ENCODE data around the gene CELA2A. TPM values are rescaled to one million over a fixed set of nuclear protein-coding genes. Genes with fewer than 3 reads are reported as not detected.
"Not testable (repeated sequence)": the region's sequence is repeated elsewhere in the genome, so short reads cannot be mapped to it uniquely, and the experiment has no call there.

Gene CELA2A
- total and polyA plus RNA-seq, 8 donors: 360 to 20,184 (median 3,756) TPM

DNA sequence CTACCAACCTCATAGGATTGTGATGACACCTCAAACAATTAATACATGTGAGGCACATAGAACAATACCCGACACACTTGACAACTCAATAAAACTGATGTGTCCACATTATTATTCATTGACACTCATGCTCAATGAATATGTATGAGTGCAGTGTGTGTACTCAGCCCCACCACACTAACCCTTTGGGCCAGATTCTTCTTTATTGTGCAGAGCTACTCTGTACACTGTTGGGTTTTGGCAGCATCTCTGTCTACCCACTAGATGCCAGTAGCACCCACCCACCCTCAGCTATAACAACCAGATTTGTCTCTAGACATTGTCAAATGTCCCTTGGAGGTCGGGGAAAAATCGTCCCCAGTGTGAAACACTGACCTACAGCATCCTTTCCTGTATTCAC lies 57.4 kb downstream of the CELA2A start:
- Histone ChIP-seq H3K36me3 (no peaks in the 10 kb centered on the region), H3K27ac (no peak overlapping the region), H3K9me3 (no peaks in the 10 kb centered on the region), H3K4me3 (no peak overlapping the region), H3K27me3 (no peaks in the 10 kb centered on the region), H3K4me1 (peaks cover 0 to 3% (median under 1%) of the 10 kb centered on the region in 3 donors)
- DNase-seq (no peak), ATAC-seq (no peak), FAIRE-seq (no peak)
- 89 to 93% methylated on average over 3 of the region's 3 CpGs for WGBS, 2 donors
- intact Hi-C loops (cut with DNase I): no loop called here
- TF ChIP-seq, protein P1, sequence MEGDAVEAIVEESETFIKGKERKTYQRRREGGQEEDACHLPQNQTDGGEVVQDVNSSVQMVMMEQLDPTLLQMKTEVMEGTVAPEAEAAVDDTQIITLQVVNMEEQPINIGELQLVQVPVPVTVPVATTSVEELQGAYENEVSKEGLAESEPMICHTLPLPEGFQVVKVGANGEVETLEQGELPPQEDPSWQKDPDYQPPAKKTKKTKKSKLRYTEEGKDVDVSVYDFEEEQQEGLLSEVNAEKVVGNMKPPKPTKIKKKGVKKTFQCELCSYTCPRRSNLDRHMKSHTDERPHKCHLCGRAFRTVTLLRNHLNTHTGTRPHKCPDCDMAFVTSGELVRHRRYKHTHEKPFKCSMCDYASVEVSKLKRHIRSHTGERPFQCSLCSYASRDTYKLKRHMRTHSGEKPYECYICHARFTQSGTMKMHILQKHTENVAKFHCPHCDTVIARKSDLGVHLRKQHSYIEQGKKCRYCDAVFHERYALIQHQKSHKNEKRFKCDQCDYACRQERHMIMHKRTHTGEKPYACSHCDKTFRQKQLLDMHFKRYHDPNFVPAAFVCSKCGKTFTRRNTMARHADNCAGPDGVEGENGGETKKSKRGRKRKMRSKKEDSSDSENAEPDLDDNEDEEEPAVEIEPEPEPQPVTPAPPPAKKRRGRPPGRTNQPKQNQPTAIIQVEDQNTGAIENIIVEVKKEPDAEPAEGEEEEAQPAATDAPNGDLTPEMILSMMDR (IDR thresholded peaks at IDR 0.05): no peak

DNA sequence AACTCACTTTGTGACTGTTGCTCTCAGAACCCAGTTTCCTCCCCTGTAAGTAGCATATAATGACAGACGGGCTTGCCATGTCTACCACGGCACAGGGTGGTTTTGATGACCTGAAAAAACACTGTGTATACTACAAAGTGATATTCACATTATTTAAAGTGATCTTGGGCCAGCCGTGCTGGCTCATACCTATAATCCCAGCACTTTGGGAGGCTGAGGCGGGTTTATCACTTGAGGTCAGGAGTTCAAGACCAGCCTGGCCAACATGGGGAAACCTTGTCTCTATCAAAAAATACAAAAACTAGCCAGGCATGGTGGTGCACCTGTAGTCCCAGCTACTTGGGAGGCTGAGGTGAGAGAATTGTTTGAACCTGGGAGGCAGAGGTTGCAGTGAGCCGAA lies 58.0 kb downstream of the CELA2A start:
- not testable (repeated sequence) for H3K4me1 ChIP-seq, ATAC-seq

GRCh38 chr1:15515022-15515663 lies 58.6 kb downstream of the CELA2A start:
- WGBS, 2 donors: 75 to 83% methylated on average over 2 of the region's 2 CpGs
- Histone ChIP-seq H3K27ac (no peak overlapping the region), H3K4me1 (peaks cover 0 to 3% (median 0%) of the 10 kb centered on the region in 3 donors), H3K4me3 (no peak overlapping the region), H3K27me3 (no peaks in the 10 kb centered on the region), H3K9me3 (no peaks in the 10 kb centered on the region), H3K36me3 (no peaks in the 10 kb centered on the region)
- TF ChIP-seq, protein P1 (IDR thresholded peaks at IDR 0.05): no peak
- intact Hi-C loops (cut with DNase I): no loop called here
- FAIRE-seq (no peak), DNase-seq (no peak), ATAC-seq (no peak)

More for the DNA sequence above, 58.0 kb downstream of the CELA2A start:
- 90 to 91% methylated on average over 5 of the region's 5 CpGs for WGBS, 2 donors
- H3K27me3 ChIP-seq; DNase-seq; H3K9me3 ChIP-seq; FAIRE-seq; H3K27ac ChIP-seq; intact Hi-C loops (cut with DNase I); H3K4me3 ChIP-seq; H3K36me3 ChIP-seq: not testable (repeated sequence)

GRCh38 chr1:15519625-15520024 lies 63.1 kb downstream of the CELA2A start:
- intact Hi-C loops (cut with DNase I): no loop called here
- H3K4me3 ChIP-seq: no peak overlapping the region
- no peak overlapping the region for H3K27ac ChIP-seq
- TF ChIP-seq, protein P1 (IDR thresholded peaks at IDR 0.05): no peak
- H3K4me1 ChIP-seq: peaks cover 0 to 14% (median 5%) of the 10 kb centered on the region in 3 donors
- FAIRE-seq: no peak
- 85 to 90% methylated on average over 3 of the region's 3 CpGs for WGBS, 2 donors
- H3K36me3 ChIP-seq: no peaks in the 10 kb centered on the region
- H3K27me3 ChIP-seq: no peaks in the 10 kb centered on the region
- DNase-seq: no peak
- no peaks in the 10 kb centered on the region for H3K9me3 ChIP-seq
- ATAC-seq: no peak

DNA sequence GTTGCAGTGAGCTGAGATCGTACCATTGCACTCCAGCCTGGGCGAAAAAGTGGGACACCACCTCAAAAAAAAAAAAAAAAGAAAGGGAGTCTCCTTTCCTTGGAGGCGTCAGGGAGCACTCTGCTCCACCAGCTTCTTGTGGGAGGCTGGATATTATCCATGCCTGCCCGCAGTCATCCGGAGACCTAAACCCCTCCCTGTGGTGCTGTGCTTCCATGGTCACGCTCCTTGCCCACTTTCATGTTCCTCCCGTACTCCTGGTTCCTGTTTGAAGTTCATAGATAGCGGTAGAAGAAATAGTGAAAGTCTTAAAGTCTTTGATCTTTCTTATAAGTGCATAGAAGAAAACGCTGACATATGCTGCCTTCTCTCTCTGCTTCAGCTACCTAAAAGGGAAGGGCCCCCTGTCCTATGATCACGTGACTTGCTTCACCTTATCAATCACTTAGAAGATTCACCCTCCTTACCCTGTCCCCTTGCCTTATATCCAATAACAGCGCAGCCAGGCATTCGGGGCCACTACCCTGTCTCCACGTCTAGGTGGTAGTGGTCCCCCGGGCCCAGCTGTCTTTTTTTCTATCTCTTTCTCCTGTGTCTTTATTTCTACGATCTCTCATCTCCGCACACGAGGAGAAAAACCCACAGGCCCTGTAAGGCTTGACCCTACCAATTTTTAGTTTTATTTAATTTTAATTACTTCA lies 64.8 kb downstream of the CELA2A start:
- H3K9me3 ChIP-seq; H3K36me3 ChIP-seq; H3K27me3 ChIP-seq; ATAC-seq; FAIRE-seq; H3K4me3 ChIP-seq; intact Hi-C loops (cut with DNase I); H3K27ac ChIP-seq: not testable (repeated sequence)
- DNase-seq: peak in 2 of 6 donors; percentile 13 to 14
- 92 to 93% methylated on average over 17 of the region's 17 CpGs for WGBS, 2 donors
- peaks cover 5 to 16% (median 14%) of the 10 kb centered on the region in 3 donors for H3K4me1 ChIP-seq

Other genes starting within 250 kb of the CELA2A start
- gene FHAD1, start 209.5 kb upstream of the CELA2A start, total RNA-seq: 1 to 10 TPM; 1.1 to 5.5 (median 2.2) TPM
- 1 to 10 TPM in 1 of 2 donors, under 1 TPM in 1; 0.75 to 2.1 TPM for gene FHAD1, start 209.5 kb upstream of the CELA2A start, polyA plus RNA-seq
- gene EFHD2, start 46.8 kb upstream of the CELA2A start, total RNA-seq: 10 to 100 TPM; 35.9 to 43.6 (median 38.8) TPM
- 10 to 100 TPM; 30.5 to 47.4 TPM for gene EFHD2, start 46.8 kb upstream of the CELA2A start, polyA plus RNA-seq
- over 10,000 TPM in 1 of 6 donors, 1,000 to 10,000 TPM in 5; 7,866 to 13,867 (median 8,408) TPM for gene CTRC, start 18.3 kb upstream of the CELA2A start, total RNA-seq
- 1,000 to 10,000 TPM; 3,972 to 5,613 TPM for gene CTRC, start 18.3 kb upstream of the CELA2A start, polyA plus RNA-seq
- 1,000 to 10,000 TPM in 2 of 6 donors, 100 to 1,000 TPM in 4; 310 to 2,290 (median 800) TPM for gene CELA2B, start 19.4 kb downstream of the CELA2A start, total RNA-seq
- gene CELA2B, start 19.4 kb downstream of the CELA2A start, polyA plus RNA-seq: 100 to 1,000 TPM; 186 to 203 TPM
- gene CASP9, start 67.5 kb downstream of the CELA2A start, total RNA-seq: 10 to 100 TPM in 1 of 6 donors, 1 to 10 TPM in 5; 6.6 to 16.3 (median 8.4) TPM
- gene CASP9, start 67.5 kb downstream of the CELA2A start, polyA plus RNA-seq: 10 to 100 TPM; 18.5 to 32.0 TPM
- 10 to 100 TPM in 3 of 6 donors, 1 to 10 TPM in 3; 8.7 to 16.2 (median 10.2) TPM for gene DNAJC16, start 70.1 kb downstream of the CELA2A start, total RNA-seq
- 1 to 10 TPM; 5.0 to 6.3 TPM for gene DNAJC16, start 70.1 kb downstream of the CELA2A start, polyA plus RNA-seq
- 1 to 10 TPM in 1 of 6 donors, under 1 TPM in 5; 0.43 to 1.0 (median 0.55) TPM for gene AGMAT, start 128.3 kb downstream of the CELA2A start, total RNA-seq
- gene AGMAT, start 128.3 kb downstream of the CELA2A start, polyA plus RNA-seq: under 1 TPM; 0.28 to 0.30 TPM
- gene DDI2, start 160.7 kb downstream of the CELA2A start, total RNA-seq: 10 to 100 TPM; 12.5 to 17.8 (median 16.3) TPM
- gene DDI2, start 160.7 kb downstream of the CELA2A start, polyA plus RNA-seq: 1 to 10 TPM; 4.7 to 7.0 TPM
- gene PLEKHM2, start 227.6 kb downstream of the CELA2A start, total RNA-seq: 10 to 100 TPM; 22.9 to 39.6 (median 29.4) TPM
- gene PLEKHM2, start 227.6 kb downstream of the CELA2A start, polyA plus RNA-seq: 10 to 100 TPM; 33.6 to 35.1 TPM

Data from pancreas (tissue), 10 donors.